NCI-H345 treated with DMSO at 0.1 percent for 48 hours (cell line): Measurements from ENCODE around the gene GYS2.

ENCODE experiments used
- DNase-seq: peaks from one replicate; lab custom pipeline; 2025; ENCODE audit not compliant: unreplicated experiment; lab: John Stamatoyannopoulos, UW

Gene GYS2

GRCh38 chr12:21509768-21510167 lies 94.9 kb downstream of the GYS2 start:
- no peak for DNase-seq

- no peak for DNase-seq
Observed at GRCh38 chr12:21507849-21508248, 96.8 kb downstream of the GYS2 start.

DNA sequence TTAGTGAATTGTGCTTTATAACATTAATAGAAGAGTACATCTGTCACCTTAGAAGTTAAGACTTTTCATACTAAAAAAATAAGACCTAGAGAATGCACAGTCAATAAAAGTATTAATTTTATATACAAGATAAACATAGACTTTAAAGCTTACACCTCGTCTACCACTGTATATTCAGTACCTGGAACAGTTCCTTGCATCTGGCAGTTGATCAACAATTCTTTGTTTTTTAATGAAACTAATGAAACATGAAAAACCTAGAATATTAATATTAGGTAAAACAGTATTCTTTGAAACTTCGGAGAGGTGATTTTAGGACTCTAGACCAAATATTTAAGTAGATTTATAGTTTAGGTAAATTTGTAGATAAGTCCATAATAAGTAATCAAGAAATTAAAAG lies 98.8 kb downstream of the GYS2 start:
- DNase-seq, result no peak

DNA sequence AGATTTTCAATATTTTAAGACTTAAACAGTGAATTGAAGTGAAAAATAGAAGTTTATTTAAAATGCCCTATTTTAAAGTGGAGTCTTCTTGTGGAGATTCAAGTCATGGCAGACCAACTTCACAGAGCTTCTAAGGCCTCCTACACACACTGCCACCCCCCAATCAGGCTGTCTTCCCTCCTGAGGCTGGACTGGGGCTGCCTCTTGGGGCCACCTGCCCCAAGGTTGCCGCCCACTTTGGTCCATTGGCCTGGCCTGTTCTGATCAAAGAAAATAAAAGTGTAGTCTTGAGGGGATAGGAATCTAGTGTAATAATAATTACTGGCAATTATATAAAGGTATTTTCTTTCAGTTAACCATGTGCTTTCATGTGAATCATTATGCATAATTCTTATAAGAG lies 101.8 kb downstream of the GYS2 start:
- DNase-seq, result no peak

GRCh38 chr12:21502164-21502496 lies 102.5 kb downstream of the GYS2 start:
- DNase-seq, result peak; percentile 6

DNA sequence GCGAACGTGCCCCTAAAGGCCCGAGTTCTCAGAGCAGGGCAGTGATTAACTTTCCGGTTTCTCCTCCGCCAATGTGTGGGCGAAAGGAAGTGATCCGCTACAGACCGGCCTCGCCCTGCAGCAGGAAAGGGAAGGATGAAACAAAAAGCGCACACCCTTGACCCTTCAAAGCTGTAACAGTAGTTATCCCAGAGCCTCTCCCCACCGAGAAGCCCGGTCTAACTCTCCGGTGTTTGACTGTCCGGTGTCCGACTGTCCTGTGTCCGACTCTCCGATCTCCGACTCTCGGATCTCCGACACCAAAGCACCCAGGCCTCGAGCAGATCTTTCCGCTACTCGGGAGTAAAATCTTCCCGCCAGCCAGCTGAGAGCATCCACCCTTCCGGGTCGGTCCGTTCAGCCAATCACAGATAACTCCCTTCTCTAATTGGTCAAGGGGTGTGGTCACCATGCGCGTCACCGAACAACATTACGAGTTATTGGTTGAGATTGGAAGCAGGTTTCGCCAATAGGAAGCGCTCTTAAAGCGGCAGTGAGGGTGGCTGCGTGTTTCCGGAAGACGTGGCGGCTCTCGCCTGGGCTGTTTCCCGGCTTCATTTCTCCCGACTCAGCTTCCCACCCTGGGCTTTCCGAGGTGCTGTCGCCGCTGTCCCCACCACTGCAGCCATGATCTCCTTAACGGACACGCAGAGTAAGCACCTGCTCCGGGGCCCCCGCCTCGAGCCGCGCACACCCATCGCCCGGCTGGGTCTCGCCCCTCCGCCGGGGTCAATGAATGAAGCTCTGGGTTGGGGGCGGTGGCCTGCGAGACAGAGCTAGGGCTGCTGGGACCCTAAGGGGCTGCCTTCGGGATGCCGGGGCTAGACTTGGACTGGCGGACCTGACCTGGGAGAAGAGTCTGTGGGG lies 103.1 kb downstream of the GYS2 start, which contains the start of the genes GOLT1B and RECQL:
GOLT1B (plus strand) TSS at position 532 of the 906 bp plus-strand sequence; CDS start at position 667, 135 bp downstream.
RECQL (minus strand) TSS at position 378 of the 906 bp plus-strand sequence. CDS start 2,065 bp downstream, outside the sequence.
- peak; percentile 96 for DNase-seq

GRCh38 chr12:21500786-21501257 lies 103.8 kb downstream of the GYS2 start:
- no peak for DNase-seq

GRCh38 chr12:21499765-21500164 lies 104.9 kb downstream of the GYS2 start:
- no peak for DNase-seq
